ENCODE measurements around the gene DTNB.
"Not testable (repeated sequence)": the region's sequence is repeated elsewhere in the genome, so short reads cannot be mapped to it uniquely, and the experiment has no call there.

The DTNB gene

DNA sequence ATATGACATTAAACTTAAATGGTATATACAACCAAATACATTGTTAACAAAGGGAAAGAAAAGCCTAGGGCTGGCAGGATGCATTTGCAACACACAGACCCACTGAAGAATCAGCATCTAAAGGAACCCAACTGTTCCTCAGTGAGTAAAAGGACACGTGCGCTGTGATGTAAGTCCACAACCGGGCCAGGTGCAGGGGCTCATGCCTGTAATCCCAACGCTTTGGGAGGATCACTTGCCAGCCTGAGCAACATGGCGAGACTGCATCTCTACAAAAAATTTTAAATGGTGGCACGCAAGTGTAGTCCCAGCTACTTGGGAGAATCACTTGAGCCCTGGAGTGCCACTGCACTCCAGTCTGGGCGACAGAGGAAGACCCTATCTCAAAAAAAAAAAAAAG lies 3.9 kb downstream of the DTNB start:
- H3K4me3 ChIP-seq (ENCODE audit: low read depth, low read length), result no peak overlapping the region
- TF ChIP-seq, protein P1, sequence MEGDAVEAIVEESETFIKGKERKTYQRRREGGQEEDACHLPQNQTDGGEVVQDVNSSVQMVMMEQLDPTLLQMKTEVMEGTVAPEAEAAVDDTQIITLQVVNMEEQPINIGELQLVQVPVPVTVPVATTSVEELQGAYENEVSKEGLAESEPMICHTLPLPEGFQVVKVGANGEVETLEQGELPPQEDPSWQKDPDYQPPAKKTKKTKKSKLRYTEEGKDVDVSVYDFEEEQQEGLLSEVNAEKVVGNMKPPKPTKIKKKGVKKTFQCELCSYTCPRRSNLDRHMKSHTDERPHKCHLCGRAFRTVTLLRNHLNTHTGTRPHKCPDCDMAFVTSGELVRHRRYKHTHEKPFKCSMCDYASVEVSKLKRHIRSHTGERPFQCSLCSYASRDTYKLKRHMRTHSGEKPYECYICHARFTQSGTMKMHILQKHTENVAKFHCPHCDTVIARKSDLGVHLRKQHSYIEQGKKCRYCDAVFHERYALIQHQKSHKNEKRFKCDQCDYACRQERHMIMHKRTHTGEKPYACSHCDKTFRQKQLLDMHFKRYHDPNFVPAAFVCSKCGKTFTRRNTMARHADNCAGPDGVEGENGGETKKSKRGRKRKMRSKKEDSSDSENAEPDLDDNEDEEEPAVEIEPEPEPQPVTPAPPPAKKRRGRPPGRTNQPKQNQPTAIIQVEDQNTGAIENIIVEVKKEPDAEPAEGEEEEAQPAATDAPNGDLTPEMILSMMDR (IDR thresholded peaks at IDR 0.05; ENCODE audit: borderline replicate concordance, insufficient read depth, low read depth, low read length), result no peak

DNA sequence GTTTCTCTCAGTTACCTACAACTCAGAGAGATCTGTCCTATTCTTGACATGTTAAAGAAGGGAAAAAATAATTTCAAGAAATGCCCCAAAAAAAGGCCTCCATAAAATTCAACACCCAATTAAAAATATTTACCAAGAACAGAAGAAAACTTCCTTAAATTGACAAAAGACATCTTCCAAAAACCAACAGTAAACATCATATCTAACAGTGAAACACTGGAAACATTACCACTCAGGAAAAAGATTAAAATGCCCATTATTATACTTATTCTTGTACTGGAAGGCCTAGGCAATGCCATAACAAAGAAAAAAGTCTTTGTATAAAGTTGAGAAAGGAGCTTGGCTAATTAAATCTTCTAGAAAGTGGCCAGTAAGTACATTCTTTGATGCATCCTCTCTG lies 7.2 kb downstream of the DTNB start:
- TF ChIP-seq, protein P1 (IDR thresholded peaks at IDR 0.05; ENCODE audit: borderline replicate concordance, insufficient read depth, low read depth, low read length), result no peak
- no peak overlapping the region for H3K4me3 ChIP-seq (ENCODE audit: low read depth, low read length)

DNA sequence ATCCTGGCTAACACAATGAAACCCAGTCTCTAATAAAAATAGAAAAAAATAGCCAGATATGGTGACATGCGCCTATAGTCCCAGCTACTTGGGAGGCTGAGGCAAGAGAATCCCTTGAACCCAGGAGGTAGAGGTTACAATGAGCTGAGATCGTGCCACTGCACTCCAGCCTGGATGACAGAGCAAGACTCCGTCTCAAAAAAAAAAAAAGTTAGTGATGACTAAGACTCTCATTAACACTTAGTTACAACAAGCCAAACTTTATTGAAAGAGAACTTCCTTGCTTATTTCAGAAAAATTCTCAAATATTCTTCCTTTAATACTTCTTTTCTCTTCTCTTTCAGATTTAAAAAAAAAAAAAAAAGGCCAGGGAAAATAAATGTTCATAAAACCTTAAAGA lies 7.9 kb downstream of the DTNB start:
- not testable (repeated sequence) for H3K4me3 ChIP-seq (ENCODE audit: low read depth, low read length)

DNA sequence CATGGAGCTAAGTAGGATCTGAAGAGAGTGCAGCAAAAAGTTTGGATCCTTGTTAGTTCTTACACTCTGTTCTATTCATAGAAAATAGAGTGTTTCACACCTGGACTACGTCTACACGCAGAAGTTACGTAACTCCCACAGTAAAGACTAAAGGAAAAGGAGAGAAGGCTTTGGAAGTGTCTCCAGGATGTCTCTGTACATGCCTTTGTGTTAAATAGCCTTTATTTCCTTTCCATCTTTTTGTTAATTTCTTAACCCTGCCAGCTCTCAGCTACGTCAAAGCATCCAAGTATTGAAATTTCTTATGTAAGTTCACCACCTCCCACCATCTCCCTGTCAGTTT lies 8.4 kb downstream of the DTNB start:
- TF ChIP-seq, protein P1 (IDR thresholded peaks at IDR 0.05; ENCODE audit: borderline replicate concordance, insufficient read depth, low read depth, low read length), result no peak
- H3K4me3 ChIP-seq (ENCODE audit: low read depth, low read length), result no peak overlapping the region

DNA sequence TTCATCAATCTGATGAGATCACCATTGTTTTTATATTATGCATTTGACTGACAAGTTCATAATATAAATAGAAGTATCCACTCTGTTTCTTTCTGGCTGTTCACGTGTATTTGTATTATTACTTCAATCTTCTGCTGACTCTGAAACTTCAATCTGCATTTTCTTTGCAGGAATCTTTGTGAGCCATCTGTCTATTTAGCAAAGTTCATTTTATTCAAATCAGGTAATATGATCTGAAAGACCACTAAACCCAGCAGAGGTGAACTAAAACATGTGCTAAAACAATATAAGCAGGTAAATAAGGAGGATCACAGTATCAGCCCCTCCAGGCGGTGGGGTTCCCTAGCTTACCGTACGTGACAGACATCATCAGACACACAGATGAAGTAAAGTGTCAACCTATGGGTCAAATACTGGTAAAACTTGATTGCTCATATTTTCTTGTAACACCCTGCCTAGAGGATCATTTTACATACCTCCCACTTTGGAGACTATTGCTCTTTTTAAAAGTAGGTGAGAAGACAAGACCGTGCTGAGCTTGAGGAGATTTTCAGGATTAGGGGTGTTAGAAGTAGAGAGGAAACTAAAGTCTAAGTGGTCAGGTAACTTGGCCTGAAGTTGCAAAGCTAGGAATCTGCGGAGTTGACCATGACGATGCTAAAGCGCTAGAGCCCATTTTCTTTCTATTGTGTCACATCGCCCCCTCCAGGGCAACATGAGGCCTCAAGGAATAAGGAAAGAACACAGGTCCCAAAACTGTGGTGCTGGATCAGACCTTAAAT lies 9.0 kb downstream of the DTNB start:
- TF ChIP-seq, protein P1 (IDR thresholded peaks at IDR 0.05; ENCODE audit: borderline replicate concordance, insufficient read depth, low read depth, low read length), result peak; percentile 60; the same call in 1 of the 2 replicates
- H3K4me3 ChIP-seq (ENCODE audit: low read depth, low read length), result no peak overlapping the region

DNA sequence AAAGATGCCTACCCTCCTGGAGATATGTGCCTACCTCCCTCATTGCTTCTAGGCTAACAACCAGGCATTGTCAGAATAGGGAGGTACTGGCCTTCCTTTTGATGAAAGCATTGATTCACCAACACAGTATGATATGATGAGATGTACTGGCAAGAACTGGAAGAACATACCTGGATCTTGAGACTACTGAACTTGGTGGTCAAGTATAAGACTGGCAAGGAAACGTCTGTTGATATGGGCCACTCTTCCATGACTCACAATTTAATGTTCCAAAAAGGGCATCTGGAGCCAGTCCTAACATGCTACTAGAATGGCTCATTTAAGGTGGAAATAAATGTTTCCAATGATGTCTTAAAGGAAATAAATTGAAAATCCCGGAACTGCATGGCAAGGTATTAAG lies 18.1 kb downstream of the DTNB start:
- no peak overlapping the region for H3K4me3 ChIP-seq (ENCODE audit: low read depth, low read length)
- TF ChIP-seq, protein P1 (IDR thresholded peaks at IDR 0.05; ENCODE audit: borderline replicate concordance, insufficient read depth, low read depth, low read length), result no peak

DNA sequence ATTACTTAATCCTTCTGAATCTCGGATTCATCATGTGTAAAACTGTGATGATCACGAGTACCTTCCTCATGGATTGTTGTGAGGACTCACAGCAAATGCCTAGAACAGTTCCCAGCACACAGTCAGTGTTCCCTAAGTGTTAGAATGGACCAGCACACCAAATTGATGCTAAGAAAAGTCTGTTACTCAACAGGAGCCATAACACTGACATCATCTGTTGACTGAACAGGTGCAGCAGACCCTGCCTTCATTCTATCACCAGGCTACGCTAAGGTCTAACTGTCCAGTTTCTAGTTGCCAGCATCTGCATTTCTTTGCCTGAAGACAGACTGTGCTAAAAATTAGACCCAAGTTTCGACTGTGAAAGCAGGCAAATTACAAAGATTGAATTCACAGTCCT lies 18.6 kb downstream of the DTNB start:
- TF ChIP-seq, protein P1 (IDR thresholded peaks at IDR 0.05; ENCODE audit: borderline replicate concordance, insufficient read depth, low read depth, low read length), result no peak
- no peak overlapping the region for H3K4me3 ChIP-seq (ENCODE audit: low read depth, low read length)

Measured in GM12875 (cell line).